Neural cell (in vitro differentiated cells): ENCODE measurements around the gene SLC39A13.

Experiments
- EZH2 ChIP-seq: fragments of 200-600, 300-800 bp; shearing (Covaris generic), sonication (generic); IDR thresholded peaks from 2 replicates; pipeline ENCODE4 v1.6.1; 2014; ENCODE audit warnings: antibody characterized with exemption, low read length, borderline replicate concordance, mild to moderate bottlenecking; ENCODE audit not compliant: insufficient read depth, poor library complexity, severe bottlenecking
- TF ChIP-seq, protein P1 (sequence below): fragments of 450-650 bp; IDR thresholded peaks from 2 replicates; pipeline ENCODE4 v1.5.1; 2014; ENCODE audit warnings: antibody characterized with exemption, mild to moderate bottlenecking, moderate library complexity; ENCODE audit not compliant: poor library complexity, severe bottlenecking

DNA sequence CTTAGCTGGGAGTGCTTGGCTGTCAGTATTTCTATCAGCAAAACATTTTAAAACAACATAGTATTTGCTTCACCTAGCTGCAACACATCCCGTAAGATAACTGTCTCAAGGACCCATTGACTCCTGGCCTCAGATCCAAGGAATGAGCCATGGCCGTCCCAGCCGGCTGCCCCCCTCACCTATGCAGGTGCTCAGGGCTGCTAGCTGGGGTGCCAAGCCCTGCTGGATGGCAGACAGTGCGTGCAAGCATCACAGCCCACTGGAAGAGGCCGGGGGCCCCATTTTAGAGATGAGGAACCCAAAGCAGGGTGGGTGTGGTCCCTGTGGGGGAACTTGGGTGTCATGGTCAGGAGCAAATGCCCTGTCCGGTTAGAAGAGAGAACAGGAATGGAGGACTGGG lies 9.3 kb downstream of the SLC39A13 start:
- no peak for TF ChIP-seq EZH2
- TF ChIP-seq, protein P1, sequence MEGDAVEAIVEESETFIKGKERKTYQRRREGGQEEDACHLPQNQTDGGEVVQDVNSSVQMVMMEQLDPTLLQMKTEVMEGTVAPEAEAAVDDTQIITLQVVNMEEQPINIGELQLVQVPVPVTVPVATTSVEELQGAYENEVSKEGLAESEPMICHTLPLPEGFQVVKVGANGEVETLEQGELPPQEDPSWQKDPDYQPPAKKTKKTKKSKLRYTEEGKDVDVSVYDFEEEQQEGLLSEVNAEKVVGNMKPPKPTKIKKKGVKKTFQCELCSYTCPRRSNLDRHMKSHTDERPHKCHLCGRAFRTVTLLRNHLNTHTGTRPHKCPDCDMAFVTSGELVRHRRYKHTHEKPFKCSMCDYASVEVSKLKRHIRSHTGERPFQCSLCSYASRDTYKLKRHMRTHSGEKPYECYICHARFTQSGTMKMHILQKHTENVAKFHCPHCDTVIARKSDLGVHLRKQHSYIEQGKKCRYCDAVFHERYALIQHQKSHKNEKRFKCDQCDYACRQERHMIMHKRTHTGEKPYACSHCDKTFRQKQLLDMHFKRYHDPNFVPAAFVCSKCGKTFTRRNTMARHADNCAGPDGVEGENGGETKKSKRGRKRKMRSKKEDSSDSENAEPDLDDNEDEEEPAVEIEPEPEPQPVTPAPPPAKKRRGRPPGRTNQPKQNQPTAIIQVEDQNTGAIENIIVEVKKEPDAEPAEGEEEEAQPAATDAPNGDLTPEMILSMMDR = no peak
